NCI-H510A treated with DMSO at 0.1 percent for 48 hours (cell line): ENCODE results near the gene PP2D1.
A peak's percentile ranks its signal among the peaks of the same experiment; 100 is the strongest.
"Not testable (repeated sequence)": the region's sequence is repeated elsewhere in the genome, so short reads cannot be mapped to it uniquely, and the experiment has no call there.

Experiments
- DNase-seq: peaks from one replicate; lab custom pipeline; 2025; lab: John Stamatoyannopoulos, UW

Gene PP2D1

GRCh38 chr3:20012164-20012563, at the start of gene PP2D1:
Gene PP2D1, minus strand, starts transcription at chr3:20012264. Its CDS starts 192 bp downstream, at chr3:20012072.
- no peak for DNase-seq

GRCh38 chr3:20060974-20061685, 49.1 kb upstream of the PP2D1 start:
- DNase-seq, result no peak

GRCh38 chr3:20059929-20060328, 47.9 kb upstream of the PP2D1 start:
- DNase-seq, result no peak

- DNase-seq, result no peak
These were observed 45.6 kb upstream of the PP2D1 start for GRCh38 chr3:20057612-20058180.

DNA sequence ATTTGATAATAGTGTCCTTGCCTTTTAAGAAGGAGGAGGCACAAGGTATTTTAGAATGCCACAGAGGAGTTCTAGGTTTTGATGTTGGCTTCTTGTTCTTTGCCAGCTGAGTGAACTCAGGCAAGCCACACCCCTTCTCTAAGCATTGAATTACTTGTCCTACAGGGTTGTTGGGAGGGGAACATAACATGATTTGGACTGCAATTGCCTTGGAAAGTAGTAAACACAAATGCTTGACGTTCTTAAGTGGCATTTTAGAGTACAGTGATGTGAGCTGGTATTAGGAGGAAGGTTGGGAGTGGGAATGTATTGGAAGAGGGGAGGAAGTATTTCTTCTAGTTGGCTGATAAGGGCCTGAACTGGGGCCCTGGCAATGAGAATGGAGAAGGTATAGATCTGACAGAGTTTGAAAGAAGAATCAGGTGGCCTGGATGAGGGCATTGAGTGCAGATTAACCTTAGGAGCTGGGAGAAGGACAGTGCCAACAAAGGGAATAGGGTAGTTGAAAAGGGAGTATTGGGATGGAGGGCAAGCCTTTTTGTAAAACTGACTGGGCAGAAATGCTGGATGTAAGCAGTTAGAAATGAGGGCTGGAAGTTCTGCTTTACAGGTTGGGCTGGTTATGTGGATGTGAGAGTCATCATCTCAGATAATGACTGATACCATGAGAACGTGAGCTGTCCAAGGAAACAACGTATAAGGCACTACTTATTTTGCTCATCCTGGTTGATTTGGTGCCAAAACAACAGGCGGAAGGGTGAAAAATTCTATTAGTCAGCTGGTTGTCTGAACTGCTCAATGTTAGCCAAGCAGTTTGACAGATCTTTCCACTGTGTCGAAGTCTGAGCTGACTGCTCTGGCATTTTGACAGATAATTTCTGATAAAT, 44.9 kb upstream of the PP2D1 start:
- no peak for DNase-seq

- no peak for DNase-seq
These were observed 43.8 kb upstream of the PP2D1 start for GRCh38 chr3:20055842-20056241.

DNA sequence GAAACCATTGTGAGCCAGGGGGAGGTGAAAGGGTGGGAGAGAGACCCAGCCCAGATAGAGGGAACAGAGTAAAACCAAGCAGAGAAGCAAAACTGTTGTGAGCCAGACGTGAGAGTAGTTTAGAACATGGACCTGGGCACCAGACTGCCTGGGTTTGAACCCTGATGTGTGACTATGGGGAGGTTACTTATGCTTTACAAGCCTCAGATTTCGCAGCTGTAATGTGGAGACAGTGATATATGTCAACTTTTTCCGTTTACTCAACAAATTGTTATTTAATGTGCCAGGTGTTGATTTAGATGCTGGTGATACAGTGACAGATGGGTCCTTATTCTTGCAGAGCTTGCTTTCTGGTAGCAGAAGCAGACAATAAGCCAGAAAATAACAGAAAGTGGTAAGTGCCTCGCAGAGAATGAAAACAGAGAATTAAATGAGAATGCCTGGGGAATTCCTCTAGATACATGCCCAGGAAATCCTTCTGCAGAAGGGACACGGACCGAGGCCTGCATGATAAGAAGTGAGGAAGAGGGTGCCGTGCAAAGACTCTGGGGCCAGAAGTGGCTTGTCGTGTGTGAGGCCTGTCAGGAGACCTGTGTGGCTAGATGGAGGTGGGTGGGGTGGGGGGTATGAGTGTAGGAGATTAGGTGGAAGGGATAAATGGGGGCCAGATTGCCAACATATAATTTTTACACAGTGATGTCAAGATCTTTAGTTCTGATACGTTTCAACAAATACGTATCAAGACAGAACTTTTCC, 43.1 kb upstream of the PP2D1 start:
- no peak for DNase-seq

DNA sequence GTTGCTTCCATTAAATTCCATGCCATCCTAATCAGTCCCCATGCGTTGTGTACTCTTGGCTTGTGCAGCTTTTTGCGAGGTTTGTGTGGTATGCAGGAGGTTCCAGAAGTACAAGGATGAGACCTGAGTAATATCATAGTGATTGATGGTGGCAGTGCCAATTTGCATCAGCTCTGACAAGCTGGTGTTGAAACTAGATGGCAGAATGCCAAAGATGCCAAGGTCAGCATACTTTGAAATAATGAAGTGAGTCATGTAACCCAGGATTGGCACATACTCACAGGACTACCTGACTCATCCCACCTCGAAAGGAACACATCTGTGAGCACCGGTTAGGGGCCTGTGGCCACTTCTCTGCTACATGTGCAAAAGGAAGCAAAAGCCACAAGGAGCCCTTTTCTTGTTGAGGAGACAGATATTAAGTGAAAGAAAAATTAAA, 42.5 kb upstream of the PP2D1 start:
- peak; percentile 55 for DNase-seq

DNA sequence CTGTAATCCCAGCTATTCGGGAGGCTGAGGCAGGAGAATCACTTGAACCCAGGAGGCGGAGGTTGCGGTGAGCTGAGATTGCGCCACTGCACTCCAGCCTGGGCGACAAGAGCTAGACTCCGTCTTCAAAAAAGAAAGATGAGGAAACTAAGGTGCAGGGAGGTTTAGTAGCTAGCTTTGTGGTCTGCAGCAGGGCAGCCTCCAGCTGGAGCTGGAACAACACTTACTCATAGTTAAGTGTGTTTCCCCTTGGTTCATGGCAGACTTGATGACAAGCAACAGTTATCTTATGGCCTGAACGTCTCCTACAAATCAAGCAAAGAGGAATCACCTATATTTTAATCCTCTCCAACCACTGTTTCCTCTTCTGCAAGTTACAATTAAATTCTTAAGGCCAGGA, 40.8 kb upstream of the PP2D1 start:
- no peak for DNase-seq

- no peak for DNase-seq
These were observed 39.2 kb upstream of the PP2D1 start for GRCh38 chr3:20051123-20051806.

DNA sequence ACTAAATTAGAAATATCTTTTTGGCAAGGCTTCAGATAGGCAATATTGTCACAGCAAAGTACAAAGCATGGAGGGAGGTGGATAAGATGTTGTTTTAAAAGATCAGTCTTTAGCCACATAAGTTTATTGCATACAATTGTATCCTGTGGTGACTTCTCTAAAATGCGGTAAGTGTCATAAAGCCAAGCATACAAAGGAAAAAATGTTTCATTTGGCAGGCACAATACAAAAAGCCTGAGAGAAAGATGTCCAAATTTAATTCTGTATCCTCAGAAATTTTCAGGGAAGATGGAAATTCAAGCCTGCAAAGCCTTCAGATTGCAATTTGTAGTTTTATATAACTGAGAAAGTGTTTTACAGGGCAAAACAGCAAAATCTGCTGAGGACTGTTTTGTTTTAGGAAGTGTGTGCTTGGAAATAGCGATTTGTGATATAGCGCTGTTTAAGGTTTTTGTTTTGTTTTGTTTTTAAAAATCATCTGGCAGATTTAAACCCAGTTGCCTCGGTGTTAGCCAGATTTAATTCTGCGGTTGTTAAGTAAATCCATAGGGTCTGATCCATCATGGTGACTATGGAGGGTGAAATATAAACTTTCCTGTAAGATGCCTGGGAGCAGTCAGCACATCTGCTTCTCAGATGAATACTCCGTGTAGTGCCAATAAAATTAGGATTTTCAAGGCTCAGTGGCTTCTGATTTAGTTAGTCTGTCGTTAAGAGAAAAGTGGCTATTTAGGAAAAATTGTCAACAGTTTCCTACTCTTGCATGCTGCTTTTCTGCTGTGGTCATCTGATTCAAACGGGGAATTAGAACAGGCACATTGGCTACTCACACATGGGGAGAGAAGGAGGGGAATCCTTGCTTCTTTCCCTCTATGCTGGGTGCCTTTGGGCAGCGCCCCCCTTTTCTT, 36.2 kb upstream of the PP2D1 start:
- no peak for DNase-seq

DNA sequence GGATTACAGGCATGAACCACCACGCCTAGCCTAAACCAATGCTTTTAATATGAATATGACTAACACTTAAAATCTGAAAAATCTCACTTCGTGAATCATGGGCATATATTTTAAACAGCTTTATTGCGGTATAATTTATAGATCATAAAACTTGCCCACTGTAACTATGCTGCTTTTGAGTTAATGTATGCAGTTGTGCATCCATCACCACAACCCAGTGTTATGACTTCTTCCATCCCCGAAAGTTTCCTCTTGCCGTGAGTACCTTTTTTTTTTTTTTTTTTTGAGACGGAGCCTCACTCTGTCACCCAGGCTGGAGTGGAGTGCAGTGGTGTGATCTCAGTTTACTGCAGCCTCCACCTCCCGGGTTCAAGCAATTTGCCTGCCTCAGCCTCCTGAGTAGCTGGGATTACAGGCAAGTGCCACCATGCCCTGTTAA, 35.3 kb upstream of the PP2D1 start:
- no peak for DNase-seq

DNA sequence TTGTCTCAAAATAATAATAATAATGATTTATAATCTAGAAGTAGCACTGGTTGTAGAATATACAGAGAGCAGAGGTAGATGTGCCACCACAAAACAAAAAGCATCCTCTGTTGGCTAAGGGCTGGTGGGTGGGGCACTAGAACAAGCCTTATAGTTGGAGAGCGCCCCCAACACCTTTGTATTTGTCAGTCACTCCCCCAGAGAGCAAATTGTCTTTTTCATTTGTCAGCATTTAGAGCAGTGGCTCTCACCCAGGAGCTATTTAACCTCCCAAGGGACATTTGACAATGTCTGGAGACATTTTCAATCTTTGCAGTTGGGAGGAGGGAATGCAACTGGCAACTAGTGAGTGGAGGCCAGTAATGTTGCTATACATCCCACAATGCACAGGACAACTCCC, 34.5 kb upstream of the PP2D1 start:
- DNase-seq, result no peak

- not testable (repeated sequence) for DNase-seq
These were observed 33.1 kb upstream of the PP2D1 start for GRCh38 chr3:20045141-20045540.

GRCh38 chr3:20043825-20044224, 31.8 kb upstream of the PP2D1 start:
- no peak for DNase-seq

DNA sequence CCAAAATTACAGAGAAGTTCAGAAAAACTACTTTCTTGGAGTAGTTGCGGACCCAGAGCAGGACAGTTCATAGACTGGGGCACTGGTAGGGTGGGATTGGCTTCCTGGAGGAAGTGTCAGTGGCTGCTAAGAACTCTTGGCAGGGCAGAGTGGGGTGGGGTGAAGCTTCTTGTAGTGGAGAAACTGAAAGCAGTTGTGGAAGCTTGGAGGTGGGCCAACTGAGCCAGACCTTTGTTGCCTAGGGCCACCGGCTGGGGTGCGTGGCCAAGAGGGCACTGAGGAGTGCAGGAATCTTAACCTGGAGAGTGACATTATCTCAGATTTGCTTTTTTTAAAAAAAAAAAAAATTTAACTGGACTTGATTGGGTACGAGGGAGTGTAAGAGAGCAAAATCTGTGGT, 31.3 kb upstream of the PP2D1 start:
- no peak for DNase-seq

DNA sequence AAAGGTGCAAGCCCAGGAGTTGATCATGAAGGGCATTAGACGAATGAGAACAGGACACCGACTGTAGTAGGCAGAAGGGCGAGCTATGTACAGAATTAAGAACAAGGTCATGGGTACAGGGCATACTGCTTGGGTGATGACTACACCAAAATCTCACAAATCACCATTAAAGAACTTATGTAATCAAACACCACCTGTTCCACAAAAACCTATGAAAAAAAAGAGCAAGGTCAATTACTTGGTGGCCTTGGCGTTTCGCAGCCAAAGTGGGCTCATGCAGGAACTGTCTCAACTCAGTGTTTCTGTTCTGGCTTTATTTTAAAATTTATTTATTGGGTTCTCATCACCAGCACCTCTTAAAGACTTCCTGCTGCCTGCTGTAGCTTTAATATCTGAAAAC, 30.3 kb upstream of the PP2D1 start:
- DNase-seq, result no peak

DNA sequence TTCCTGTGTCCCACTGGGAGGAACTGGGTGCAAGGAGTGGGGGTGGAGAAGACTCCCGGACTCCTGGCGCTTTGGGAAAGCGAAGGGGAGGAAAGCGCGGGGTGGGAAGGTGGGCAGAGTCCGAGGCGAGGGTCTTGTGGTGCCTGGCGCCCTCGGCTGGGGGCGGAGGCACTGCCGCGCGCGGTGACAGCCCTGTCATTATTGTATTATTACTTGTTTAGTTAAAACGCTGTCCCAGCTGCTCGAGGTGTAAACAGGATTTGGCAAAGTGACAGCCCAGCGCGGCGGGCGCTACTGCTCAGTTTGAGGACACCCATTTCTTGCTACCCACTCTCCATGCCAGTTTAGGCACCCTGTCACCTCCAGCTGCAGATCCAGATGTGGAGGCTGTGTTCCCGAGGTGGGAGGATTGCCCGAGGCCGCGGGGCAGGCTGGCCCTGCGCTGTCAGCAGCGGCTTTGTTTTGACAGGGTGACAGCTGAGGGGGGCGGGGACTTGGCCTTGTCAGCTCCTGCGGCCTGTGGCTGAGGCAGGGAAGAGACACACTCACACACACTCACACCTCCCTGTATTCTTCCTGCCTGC, 29.2 kb upstream of the PP2D1 start:
- peak; percentile 54 for DNase-seq

GRCh38 chr3:20040548-20041196, 28.6 kb upstream of the PP2D1 start:
- DNase-seq, result peak; percentile 21
